ENCODE measurements around the gene KLHL21.
"Not testable (repeated sequence)": the region's sequence is repeated elsewhere in the genome, so short reads cannot be mapped to it uniquely, and the experiment has no call there.

KLHL21 gene

GRCh38 chr1:6600410-6601048 lies 2.1 kb downstream of the KLHL21 start:
- DNase-seq (ENCODE audit: low read depth): no peak

GRCh38 chr1:6599991-6600390 lies 2.7 kb downstream of the KLHL21 start:
- DNase-seq (ENCODE audit: low read depth): not testable (repeated sequence)

DNA sequence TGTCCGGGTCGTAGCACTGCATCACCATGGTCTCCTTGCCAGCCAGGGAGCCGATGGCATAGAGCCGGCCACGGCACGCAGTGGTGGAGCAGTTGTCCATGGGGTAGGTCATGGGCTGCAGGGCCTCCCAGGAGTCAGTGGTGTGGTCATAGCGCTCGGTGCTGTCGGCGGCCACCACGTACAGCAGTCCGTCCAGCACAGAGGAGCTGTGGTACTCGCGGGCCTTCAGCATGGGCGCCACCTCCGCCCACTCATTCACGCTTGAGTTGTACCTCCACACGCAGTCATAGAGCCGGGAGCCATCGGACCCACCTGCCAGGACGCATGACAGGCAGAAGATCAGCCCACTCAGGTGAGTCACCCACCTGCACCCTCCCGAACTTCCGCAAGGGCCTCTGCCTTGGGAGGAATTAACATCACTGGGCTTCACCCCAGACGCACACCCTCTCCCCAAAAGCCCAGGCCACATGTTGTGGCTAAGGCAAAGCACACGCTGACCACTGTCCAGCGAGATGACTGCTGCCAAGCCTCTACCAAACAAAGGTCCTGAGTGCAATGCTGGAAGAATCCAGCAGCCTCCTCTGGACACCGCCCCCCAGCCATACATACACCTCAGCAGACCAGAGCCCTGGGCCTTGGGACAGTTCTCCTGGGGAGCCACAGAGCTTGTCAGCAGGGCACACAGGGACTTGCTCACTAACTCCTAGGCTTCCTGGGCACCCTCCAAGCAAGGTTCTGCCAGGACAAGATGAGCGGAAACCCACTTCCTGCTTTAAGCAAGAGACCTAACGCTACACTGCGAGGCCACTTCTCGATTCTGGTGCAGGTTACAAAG lies 3.3 kb downstream of the KLHL21 start:
- DNase-seq (ENCODE audit: low read depth): no peak

GRCh38 chr1:6597777-6598131 lies 4.9 kb downstream of the KLHL21 start:
- DNase-seq (ENCODE audit: low read depth): no peak

DNA sequence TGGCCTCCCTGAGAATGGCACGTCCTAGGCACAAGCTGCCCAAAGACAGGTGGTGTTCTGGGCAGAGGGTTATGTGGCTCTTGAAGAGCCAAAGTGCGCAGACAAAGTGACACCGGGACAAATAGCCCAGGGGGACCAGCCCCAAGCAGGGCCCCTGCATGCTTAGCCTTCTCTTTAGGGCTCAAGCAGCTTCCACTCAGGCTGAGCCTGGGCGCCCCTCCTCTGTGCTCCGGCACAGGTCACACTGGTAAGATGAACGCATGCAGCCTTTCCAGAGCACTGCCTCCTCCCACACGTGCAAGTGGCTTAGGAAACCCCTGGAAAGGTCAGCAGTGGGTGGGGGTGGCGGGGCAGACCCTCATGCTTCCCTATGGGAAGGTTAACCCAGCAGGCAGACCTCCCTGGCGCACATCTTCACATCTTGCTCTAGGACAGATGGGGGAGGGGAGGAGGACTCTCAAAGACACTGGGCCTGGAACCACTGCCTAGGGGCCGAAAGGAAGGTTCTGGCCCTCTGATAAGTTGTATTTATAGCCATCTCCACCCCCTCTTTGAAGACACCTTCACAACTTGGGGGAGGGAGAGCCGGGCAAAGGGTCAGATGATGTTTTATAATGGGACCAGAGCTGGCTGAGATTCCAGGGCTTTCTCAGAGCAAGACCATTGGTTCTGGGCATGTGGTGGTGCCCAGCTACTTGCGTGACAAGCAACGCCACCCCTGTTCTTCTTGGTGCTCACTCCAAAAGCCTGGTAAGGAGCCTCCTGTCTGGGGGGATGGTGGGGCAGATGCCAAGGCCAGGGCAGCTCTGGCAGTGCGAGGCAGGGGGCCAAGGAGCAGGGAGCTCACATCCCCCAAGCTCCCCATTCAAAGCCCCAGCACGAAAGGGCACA lies 5.5 kb downstream of the KLHL21 start:
- DNase-seq (ENCODE audit: low read depth): no peak

GRCh38 chr1:6596351-6596750 lies 6.3 kb downstream of the KLHL21 start:
- no peak for DNase-seq (ENCODE audit: low read depth)

DNA sequence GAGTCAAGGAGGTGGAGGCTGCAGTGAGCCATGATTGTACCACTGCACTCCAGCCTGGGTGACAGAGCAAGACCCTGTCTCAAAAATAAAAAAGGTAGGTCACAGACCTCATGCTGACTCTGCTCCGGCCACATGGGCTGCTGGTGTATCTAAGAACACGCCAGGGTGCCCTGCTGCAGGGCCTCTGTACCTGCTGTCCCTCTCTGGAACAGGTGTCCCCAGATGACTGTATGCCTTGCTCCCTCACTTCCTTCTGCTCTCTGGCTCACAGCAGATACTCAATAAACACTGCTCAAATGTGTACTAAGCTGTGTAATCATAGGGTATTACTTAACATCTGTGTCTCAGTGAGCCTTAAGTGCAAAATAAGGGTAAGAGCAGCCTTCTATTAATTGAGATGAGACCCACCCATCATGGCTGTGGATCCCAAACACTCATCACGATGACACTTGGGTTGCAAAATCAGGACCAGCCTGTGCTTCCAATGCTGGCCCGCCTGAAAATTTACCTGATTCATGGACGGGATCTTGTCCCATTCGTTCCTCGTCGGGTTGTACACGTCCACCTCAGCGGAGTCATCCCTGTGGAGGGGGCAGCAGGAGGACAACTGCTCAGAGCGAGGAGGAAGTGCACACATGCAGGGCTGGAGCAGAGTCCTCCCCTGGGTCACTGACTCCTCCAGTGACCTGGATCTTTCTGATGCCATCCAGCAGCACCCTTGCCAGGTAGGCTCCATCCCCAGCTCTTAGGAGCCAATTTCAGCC lies 7.5 kb downstream of the KLHL21 start:
- DNase-seq (ENCODE audit: low read depth): no peak

GRCh38 chr1:6593810-6594209 lies 8.9 kb downstream of the KLHL21 start:
- no peak for DNase-seq (ENCODE audit: low read depth)

DNA sequence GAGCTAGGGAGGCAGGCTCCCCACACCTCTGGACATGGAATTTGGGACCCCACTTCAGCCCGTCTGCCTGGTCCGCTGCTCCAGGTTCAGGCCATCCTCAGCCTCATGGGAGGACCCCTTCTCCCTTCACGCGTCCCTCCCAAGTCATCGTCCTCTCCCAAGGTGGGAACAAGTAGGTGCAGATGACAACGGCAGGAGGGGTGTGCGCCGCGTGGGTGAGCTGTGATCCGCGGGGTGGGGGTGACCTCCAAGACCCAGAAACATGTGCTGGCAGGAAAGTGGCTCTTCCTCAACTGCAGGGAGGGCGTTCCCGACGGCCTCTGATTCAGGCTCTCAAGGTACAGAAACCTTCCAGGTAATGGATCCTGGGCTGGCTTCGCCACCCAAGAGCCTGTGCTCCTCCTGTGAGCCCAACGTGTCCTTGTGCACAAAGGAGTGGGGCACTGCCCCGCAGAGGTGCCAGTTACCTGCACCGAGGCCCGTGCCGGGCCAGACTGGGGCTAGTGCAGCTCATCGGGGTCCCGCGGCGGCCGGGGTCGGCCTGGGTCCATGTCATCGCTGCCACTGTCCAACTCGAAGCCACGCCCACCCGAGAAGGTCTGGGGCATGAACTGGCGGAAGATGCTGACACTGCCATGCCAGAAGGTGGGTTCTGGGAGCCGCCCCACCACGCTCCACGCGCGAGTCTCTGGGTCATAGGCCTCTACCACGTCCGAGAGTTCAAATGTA lies 9.6 kb downstream of the KLHL21 start:
- no peak for DNase-seq (ENCODE audit: low read depth)

GRCh38 chr1:6592441-6592840 lies 10.2 kb downstream of the KLHL21 start:
- DNase-seq (ENCODE audit: low read depth): no peak

DNA sequence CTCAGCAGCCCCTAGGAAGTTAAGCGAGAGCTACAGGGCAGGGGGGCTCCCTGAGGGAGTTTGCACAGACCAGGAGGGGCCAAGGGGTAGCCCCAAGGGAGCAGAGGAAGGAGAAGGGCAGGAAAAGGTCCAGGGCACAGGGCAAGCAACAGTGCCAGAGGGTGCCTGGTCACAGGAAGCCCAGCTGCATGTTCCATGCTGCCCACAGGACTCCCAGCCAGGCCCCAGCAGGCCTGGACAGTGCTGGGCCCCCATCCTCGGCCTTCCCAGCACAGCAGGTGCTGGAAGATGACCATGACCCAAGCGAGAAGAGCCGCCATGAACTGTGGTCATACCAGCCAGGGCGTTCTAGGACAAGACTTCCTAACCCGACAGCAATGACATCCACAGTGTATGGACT lies 11.0 kb downstream of the KLHL21 start:
- no peak for DNase-seq (ENCODE audit: low read depth)

DNA sequence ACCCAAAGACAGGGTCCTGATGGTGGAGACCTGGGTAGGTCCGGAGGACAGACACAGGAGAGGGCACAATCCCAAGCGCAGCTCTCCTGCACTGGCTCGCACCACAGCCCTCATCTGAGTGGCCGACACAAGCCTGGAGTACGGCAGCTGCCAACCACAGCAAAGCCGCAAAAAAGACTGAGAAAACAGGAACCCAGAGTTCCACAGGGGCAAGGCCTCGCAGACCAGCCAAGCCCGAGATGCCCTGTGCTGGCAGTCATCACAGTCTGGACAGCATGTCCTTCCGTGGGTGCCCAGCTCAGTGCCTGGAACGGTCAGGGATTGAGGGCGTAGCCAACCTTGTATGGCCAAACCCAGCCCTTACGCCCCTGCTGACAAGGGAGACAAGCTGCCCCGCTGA lies 11.4 kb downstream of the KLHL21 start:
- DNase-seq (ENCODE audit: low read depth): no peak

- DNase-seq (ENCODE audit: low read depth): no peak
Measured at GRCh38 chr1:6590046-6590445, 12.6 kb downstream of the KLHL21 start.

DNA sequence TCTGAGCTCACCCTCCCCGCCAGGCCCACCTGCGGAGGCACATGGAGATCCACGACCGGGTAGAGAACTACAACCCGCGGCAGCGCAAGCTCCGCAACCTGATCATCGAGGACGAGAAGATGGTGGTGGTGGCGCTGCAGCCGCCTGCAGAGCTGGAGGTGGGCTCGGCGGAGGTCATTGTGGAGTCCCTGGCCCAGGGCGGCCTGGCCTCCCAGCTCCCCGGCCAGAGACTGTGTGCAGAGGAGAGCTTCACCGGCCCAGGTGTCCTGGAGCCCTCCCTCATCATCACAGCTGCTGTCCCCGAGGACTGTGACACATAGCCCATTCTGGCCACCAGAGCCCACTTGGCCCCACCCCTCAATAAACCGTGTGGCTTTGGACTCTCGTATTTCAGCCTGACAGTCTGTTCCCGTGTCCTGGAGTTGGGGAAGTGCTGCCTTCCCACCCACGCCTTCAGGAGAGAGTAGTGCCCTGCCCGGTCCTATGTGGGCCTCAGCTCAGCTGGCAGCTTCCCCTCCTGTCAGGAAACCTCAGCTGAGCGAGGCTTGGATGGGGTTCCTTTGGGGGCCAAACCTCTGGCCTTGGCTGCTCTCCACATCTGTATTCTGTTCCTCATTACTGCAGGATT lies 13.7 kb downstream of the KLHL21 start:
- DNase-seq (ENCODE audit: low read depth): no peak

DNA sequence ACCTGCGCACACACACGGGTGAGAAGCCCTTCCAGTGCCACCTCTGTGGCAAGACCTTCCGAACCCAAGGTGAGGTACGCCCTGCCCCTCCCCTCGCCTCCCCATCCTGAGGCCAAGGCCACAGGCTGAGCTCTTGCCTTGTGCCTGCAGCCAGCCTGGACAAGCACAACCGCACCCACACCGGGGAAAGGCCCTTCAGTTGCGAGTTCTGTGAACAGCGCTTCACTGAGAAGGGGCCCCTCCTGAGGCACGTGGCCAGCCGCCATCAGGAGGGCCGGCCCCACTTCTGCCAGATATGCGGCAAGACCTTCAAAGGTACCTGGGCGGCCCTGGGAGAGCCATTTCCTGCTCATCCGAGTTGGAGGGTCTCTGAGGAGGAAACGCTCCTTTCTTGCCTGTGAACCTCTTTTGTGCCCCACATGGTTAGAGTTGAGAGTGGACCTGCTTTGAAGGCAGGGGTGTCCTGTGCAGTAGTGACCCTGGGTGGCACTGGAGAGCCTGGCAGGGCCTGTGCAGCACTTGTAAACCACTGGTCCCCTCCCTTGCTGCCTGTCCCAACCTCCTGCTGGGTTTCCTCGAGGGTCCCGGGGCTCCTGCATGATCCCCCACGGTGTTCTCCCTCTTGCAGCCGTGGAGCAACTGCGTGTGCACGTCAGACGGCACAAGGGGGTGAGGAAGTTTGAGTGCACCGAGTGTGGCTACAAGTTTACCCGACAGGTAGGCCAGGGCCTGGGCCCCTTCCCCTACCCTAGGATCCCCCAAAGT lies 14.4 kb downstream of the KLHL21 start:
- no peak for DNase-seq (ENCODE audit: low read depth)

- no peak for DNase-seq (ENCODE audit: low read depth)
Measured at GRCh38 chr1:6587261-6588005, 15.2 kb downstream of the KLHL21 start.

GRCh38 chr1:6586404-6586816 lies 16.3 kb downstream of the KLHL21 start:
- no peak for DNase-seq (ENCODE audit: low read depth)

GRCh38 chr1:6585841-6586240 lies 16.8 kb downstream of the KLHL21 start:
- no peak for DNase-seq (ENCODE audit: low read depth)

DNA sequence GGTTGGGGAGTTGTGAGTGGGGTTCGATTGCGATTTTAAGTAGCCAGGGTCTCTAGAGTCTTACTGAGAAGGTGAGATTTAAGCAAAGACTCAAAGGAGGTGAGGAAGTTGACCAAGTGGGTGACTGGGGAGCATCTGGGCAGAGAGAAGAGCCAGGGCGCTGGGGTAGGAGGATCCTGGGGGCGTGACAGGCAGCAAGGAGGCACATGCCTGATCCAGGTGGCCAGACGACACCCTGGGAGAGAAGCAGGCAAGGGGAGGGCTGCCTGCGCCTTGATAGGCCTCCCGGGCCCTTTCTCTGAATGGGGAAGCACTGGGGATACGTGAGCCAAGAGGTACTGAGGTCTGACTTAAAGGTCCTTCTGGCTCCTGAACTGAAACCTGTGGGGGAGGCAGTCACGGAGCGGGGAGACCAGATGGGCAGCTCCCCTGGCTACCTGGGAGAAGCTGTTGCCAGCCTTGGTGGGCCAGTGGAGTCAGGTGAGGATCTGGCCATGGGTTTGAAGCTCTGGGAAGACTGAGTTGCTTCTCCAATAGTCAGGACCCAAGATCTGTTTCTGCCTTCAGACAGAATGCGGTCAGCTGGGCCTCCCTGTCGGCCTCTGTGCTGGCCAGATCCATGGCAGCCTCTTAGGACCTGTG lies 17.5 kb downstream of the KLHL21 start:
- no peak for DNase-seq (ENCODE audit: low read depth)
